PC-9 (cell line): ENCODE results near the gene UGT1A10. TPM values are rescaled to one million over a fixed set of nuclear protein-coding genes. Genes with fewer than 3 reads are reported as not detected.

Source experiments
- BruUV-seq: library from RNA; stranded (reverse); fragments of 400-500 nt; replicated peaks from 2 replicates; lab custom pipeline; 2021; lab: Mats Ljungman, UMichigan
- CTCF ChIA-PET: fragments of 300-600 bp; sonication (Branson Sonifier 250); formaldehyde crosslinking; loops from one replicate; lab custom pipeline; 2022; ENCODE audit warnings: antibody characterized with exemption; lab: Charles Lee
- POLR2A ChIA-PET: fragments of 300-600 bp; sonication (Branson Sonifier 250); formaldehyde crosslinking; loops from one replicate; lab custom pipeline; 2022; ENCODE audit warnings: antibody characterized with exemption; ENCODE audit not compliant: unreplicated experiment; lab: Charles Lee
- DNase-seq, 2 experiments: peaks; one replicate each; pipeline versions ENCODE4 v3.0.0 to v3.0.0-alpha.2; 2015 to 2022; ENCODE audit warnings: mixed read lengths in 1 of 2
- H2AFZ ChIP-seq: fragments of 200-600 bp; sonication (generic); 2 replicates; pipeline ENCODE4 v1.8.1; 2017; ENCODE audit warnings: antibody characterized with exemption
- H3F3A ChIP-seq: fragments of 200-600 bp; sonication (generic); 2 replicates; pipeline ENCODE4 v1.8.1; 2017; ENCODE audit warnings: antibody characterized with exemption, mild to moderate bottlenecking, low read depth; ENCODE audit not compliant: insufficient read depth
- H3K27ac ChIP-seq: fragments of 200-600 bp; sonication (generic); 2 replicates; pipeline ENCODE4 v1.6.1; 2016; ENCODE audit warnings: mixed run types
- H3K27me3 ChIP-seq: fragments of 200-600 bp; sonication (generic); 2 replicates; pipeline ENCODE4 v1.6.1; 2016; ENCODE audit warnings: low read depth, mixed run types; ENCODE audit not compliant: insufficient read depth
- H3K36me3 ChIP-seq: fragments of 200-600 bp; sonication (generic); 2 replicates; pipeline ENCODE4 v1.6.1; 2016; ENCODE audit warnings: low read depth, mixed run types
- H3K4me1 ChIP-seq: fragments of 200-600 bp; sonication (generic); replicated peaks from 2 replicates; pipeline ENCODE4 v1.6.1; 2016; ENCODE audit warnings: mixed run types; ENCODE audit not compliant: insufficient read depth
- H3K4me2 ChIP-seq: fragments of 200-600 bp; sonication (generic); 2 replicates; pipeline ENCODE4 v1.6.1; 2017; ENCODE audit warnings: mixed run types
- H3K4me3 ChIP-seq: fragments of 200-600 bp; sonication (generic); 2 replicates; pipeline ENCODE4 v1.6.1; 2016; ENCODE audit warnings: mixed run types
- H3K79me2 ChIP-seq: fragments of 200-600 bp; sonication (generic); 2 replicates; pipeline ENCODE4 v1.6.1; 2017; ENCODE audit warnings: low read depth, mixed run types
- H3K9me2 ChIP-seq: fragments of 200-600 bp; sonication (generic); 2 replicates; pipeline ENCODE4 v1.8.1; 2017; ENCODE audit warnings: mild to moderate bottlenecking; ENCODE audit not compliant: insufficient read depth
- H3K9me3 ChIP-seq: fragments of 200-600 bp; sonication (generic); 2 replicates; pipeline ENCODE4 v1.8.1; 2016; ENCODE audit warnings: low read depth; ENCODE audit not compliant: insufficient read depth
- H4K20me1 ChIP-seq: fragments of 200-600 bp; sonication (generic); 2 replicates; pipeline ENCODE4 v1.8.1; 2017; ENCODE audit not compliant: insufficient read depth
- EZH2 ChIP-seq: fragments of 200-600 bp; sonication (generic); IDR thresholded peaks from 2 replicates; pipeline ENCODE4 v1.8.0; 2017; ENCODE audit warnings: antibody characterized with exemption, low read depth
- intact Hi-C: fragments of 100-400 bp; cut with micrococcal nuclease; formaldehyde crosslinking; loops from one replicate; pipeline ENCODE4 v1.10.0; 2022; ENCODE audit not compliant: unreplicated experiment
- total RNA-seq: library from RNA; stranded (reverse); gene quantifications from 2 replicates; pipeline ENCODE4 v1.2.3, GENCODE V29; 2021
- TF ChIP-seq, protein P1 (sequence below): fragments of 200-600 bp; sonication (generic); conservative IDR thresholded peaks from 2 replicates; pipeline ENCODE4 v1.6.1; 2017; ENCODE audit warnings: mixed run types, antibody characterized with exemption, mild to moderate bottlenecking, moderate library complexity

The UGT1A10 gene
- total RNA-seq, 1 experiment from 2014 or later: not detected

DNA sequence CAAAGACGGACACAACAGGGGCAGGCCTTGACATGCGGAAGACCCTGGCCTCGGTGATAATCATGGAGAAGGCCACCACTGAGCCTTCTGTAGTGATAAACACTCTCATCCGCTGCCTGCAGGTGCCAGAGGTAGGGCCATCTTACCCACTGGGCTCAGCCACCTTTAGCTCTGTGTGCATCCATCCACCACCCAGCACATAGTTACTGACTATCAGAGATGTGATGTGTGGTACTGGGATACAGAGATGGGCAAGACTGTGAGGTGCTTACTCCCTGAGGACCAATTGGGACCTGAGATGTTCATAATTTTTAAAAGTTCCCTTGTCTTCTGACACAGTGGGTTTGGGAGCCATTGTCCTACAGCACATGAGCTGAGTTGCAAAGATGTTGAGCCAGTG, 143.5 kb downstream of the UGT1A10 start:
- DNase-seq: no peak
- BruUV-seq: no TSS peak
- Histone ChIP-seq H3K27me3 (no peaks in the 10 kb centered on the region), H3K36me3 (no peaks in the 10 kb centered on the region), H3K9me3 (no peaks in the 10 kb centered on the region; the same call in 1 of the 2 replicates), H3K27ac (no peak overlapping the region), H3K4me2 (no peak overlapping the region), H2AFZ (no peak overlapping the region), H3K4me3 (no peak overlapping the region), H3F3A (peaks cover 18% of the 10 kb centered on the region; the same call in 1 of the 2 replicates), H4K20me1 (no peaks in the 10 kb centered on the region), H3K4me1 (no peaks in the 10 kb centered on the region), H3K79me2 (no peaks in the 10 kb centered on the region), H3K9me2 (no peaks in the 10 kb centered on the region)
- TF ChIP-seq, protein P1, sequence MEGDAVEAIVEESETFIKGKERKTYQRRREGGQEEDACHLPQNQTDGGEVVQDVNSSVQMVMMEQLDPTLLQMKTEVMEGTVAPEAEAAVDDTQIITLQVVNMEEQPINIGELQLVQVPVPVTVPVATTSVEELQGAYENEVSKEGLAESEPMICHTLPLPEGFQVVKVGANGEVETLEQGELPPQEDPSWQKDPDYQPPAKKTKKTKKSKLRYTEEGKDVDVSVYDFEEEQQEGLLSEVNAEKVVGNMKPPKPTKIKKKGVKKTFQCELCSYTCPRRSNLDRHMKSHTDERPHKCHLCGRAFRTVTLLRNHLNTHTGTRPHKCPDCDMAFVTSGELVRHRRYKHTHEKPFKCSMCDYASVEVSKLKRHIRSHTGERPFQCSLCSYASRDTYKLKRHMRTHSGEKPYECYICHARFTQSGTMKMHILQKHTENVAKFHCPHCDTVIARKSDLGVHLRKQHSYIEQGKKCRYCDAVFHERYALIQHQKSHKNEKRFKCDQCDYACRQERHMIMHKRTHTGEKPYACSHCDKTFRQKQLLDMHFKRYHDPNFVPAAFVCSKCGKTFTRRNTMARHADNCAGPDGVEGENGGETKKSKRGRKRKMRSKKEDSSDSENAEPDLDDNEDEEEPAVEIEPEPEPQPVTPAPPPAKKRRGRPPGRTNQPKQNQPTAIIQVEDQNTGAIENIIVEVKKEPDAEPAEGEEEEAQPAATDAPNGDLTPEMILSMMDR: no peak
- TF ChIP-seq EZH2: no peak
- CTCF ChIA-PET: no interaction called here
- POLR2A ChIA-PET: no interaction called here
- intact Hi-C loops: no loop called here

DNA sequence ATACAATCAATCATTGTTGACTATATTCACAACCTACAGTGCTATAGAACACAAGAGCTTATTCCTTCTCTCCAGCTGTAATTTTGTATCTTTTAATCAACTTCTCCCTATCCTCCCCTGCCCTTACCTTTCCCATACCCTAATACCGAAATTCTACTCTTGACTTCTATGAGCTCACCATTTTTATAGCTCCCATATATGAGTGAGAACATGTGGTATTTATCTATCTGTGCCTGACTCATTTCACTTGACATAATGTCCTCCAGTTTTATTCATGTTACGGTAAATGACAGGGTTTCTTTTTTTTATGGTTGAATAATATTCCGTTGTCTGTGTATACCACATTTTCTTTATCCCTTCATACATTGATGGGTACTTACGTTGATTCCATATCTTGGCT, 144.5 kb downstream of the UGT1A10 start:
- no peak overlapping the region for H2AFZ ChIP-seq
- H3K9me3 ChIP-seq: no peaks in the 10 kb centered on the region; the same call in 1 of the 2 replicates
- no peak overlapping the region for H3K27ac ChIP-seq
- H3K36me3 ChIP-seq: no peaks in the 10 kb centered on the region
- H4K20me1 ChIP-seq: no peaks in the 10 kb centered on the region
- no peaks in the 10 kb centered on the region for H3K79me2 ChIP-seq
- no peak for DNase-seq
- TF ChIP-seq, protein P1: no peak
- TF ChIP-seq EZH2: no peak
- no peaks in the 10 kb centered on the region for H3K9me2 ChIP-seq
- H3K4me3 ChIP-seq: no peak overlapping the region
- H3K4me2 ChIP-seq: no peak overlapping the region
- no peaks in the 10 kb centered on the region for H3K4me1 ChIP-seq
- ChIA-PET POLR2A (interaction anchor here (0.7 kb wide), 1 partner anchor 1383 kb away, joined by 3 read pairs; no protein-coding TSS in a partner anchor), CTCF (interaction anchor here (0.5 kb wide), 1 partner anchor 65 kb away, joined by 5 read pairs; no protein-coding TSS in a partner anchor)
- peaks cover 14% of the 10 kb centered on the region; the same call in 1 of the 2 replicates for H3F3A ChIP-seq
- intact Hi-C loops: no loop called here
- BruUV-seq: no TSS peak
- H3K27me3 ChIP-seq: no peaks in the 10 kb centered on the region

DNA sequence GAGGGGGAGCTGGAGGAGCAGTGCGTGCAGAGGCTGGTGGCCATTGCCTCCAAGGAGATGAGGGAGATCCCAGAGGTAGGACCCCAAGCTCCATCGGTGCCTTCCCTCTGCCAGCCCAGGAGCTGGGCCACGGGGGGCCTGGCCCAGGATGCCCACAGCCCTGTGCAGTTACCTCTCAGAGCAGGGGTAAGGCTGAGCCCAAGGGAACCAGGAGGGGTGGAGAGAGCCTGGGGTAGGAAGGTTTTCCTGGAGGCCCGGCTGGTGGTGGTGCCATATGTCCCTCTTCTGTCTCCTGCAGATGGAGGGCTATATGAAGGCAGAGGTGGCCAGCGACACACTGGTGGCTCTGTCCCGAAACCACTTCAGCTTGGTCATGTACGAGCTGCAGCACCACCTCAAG, 153.3 kb downstream of the UGT1A10 start:
- no peaks in the 10 kb centered on the region for H3K27me3 ChIP-seq
- TF ChIP-seq EZH2: no peak
- TF ChIP-seq, protein P1: no peak
- intact Hi-C loops: no loop called here
- no peak overlapping the region for H3K4me3 ChIP-seq
- CTCF ChIA-PET: no interaction called here
- H3K36me3 ChIP-seq: no peaks in the 10 kb centered on the region
- H3K27ac ChIP-seq: no peak overlapping the region
- H3F3A ChIP-seq: no peaks in the 10 kb centered on the region
- H3K4me1 ChIP-seq: no peaks in the 10 kb centered on the region
- no peak overlapping the region for H3K4me2 ChIP-seq
- DNase-seq: no peak
- POLR2A ChIA-PET: no interaction called here
- BruUV-seq: no TSS peak
- H2AFZ ChIP-seq: no peak overlapping the region
- no peaks in the 10 kb centered on the region for H3K9me2 ChIP-seq
- peaks cover 3% of the 10 kb centered on the region; the same call in 1 of the 2 replicates for H3K9me3 ChIP-seq
- no peaks in the 10 kb centered on the region for H4K20me1 ChIP-seq
- H3K79me2 ChIP-seq: no peaks in the 10 kb centered on the region
